Measurements from ENCODE around the gene E2F7.
A peak's percentile ranks its signal among the peaks of the same experiment; 100 is the strongest.

E2F7 gene, protein sequence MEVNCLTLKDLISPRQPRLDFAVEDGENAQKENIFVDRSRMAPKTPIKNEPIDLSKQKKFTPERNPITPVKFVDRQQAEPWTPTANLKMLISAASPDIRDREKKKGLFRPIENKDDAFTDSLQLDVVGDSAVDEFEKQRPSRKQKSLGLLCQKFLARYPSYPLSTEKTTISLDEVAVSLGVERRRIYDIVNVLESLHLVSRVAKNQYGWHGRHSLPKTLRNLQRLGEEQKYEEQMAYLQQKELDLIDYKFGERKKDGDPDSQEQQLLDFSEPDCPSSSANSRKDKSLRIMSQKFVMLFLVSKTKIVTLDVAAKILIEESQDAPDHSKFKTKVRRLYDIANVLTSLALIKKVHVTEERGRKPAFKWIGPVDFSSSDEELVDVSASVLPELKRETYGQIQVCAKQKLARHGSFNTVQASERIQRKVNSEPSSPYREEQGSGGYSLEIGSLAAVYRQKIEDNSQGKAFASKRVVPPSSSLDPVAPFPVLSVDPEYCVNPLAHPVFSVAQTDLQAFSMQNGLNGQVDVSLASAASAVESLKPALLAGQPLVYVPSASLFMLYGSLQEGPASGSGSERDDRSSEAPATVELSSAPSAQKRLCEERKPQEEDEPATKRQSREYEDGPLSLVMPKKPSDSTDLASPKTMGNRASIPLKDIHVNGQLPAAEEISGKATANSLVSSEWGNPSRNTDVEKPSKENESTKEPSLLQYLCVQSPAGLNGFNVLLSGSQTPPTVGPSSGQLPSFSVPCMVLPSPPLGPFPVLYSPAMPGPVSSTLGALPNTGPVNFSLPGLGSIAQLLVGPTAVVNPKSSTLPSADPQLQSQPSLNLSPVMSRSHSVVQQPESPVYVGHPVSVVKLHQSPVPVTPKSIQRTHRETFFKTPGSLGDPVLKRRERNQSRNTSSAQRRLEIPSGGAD

DNA sequence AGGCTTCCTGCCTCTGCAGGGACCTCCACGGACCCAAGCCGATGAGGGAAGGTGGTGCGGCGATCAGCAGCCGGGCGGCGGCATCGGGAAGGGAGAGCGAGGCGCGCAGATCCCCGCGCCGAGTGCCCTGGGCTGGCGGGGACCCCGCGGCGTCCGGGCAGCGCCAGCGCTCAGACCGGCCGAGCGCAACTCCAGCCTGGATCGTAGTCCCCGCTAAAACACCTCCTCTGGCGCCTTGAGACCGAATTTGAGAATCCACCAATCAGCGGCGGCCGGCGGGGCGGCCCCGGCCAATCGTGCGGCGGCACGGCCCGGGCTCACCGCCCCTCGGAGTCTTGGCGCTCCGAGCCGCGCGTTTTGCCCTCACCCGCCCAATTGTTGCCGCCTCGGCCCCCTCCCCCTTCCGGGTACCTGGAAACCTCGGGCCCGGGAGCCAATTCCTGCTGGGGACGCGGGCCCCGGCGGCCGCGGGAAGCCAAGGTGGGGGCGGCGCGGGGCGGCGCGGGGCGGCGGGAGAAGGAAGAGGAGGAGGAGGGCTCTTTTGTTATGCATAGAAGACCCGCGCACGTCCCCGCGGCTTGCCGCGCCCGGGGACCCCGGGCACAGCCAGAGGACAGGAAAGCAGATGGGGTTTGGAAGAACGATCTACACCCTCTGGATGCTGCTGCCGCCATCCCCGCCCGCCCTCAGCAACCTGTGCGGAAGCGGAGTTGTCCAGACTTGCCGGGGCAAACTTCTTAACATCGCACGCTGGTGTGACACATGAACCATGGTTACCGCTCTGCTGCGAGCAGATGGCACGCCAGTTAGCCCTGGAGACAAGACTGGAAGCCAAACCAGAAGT lies at the start of gene E2F7:
TSS of gene E2F7 (minus strand) at position 209 of the 844 bp plus-strand sequence. CDS start 934 bp downstream, outside the sequence.
- TF ChIP-seq, protein P1, sequence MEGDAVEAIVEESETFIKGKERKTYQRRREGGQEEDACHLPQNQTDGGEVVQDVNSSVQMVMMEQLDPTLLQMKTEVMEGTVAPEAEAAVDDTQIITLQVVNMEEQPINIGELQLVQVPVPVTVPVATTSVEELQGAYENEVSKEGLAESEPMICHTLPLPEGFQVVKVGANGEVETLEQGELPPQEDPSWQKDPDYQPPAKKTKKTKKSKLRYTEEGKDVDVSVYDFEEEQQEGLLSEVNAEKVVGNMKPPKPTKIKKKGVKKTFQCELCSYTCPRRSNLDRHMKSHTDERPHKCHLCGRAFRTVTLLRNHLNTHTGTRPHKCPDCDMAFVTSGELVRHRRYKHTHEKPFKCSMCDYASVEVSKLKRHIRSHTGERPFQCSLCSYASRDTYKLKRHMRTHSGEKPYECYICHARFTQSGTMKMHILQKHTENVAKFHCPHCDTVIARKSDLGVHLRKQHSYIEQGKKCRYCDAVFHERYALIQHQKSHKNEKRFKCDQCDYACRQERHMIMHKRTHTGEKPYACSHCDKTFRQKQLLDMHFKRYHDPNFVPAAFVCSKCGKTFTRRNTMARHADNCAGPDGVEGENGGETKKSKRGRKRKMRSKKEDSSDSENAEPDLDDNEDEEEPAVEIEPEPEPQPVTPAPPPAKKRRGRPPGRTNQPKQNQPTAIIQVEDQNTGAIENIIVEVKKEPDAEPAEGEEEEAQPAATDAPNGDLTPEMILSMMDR (conservative IDR thresholded peaks at IDR 0.05), result no peak
- TF ChIP-seq ZFX (IDR thresholded peaks at IDR 0.05), result peak; percentile 62
- peak within 1 kb of the TSS; percentile 90 for H3K27ac ChIP-seq

DNA sequence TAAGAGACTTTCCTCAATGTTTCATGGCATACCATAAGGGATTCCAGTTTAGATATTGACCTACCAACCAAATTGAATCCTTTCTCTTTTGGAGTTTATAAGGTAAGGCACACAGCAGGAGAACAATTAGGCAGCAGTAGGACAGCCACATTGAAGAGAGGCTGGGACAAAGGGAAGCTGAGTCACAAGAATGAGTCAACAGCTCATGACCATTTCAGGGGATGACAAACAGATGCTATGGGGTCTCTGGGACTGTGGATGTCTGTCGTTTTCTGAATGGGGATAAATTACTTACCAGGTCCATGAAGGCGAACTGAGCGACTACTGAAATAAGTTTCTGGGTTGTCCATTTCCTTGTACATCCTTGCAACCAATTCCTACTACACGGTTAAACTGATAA lies 48.6 kb upstream of the E2F7 start:
- H3K27ac ChIP-seq, result no peak overlapping the region
- TF ChIP-seq, protein P1 (conservative IDR thresholded peaks at IDR 0.05), result no peak
- no peak for TF ChIP-seq ZFX (IDR thresholded peaks at IDR 0.05)

DNA sequence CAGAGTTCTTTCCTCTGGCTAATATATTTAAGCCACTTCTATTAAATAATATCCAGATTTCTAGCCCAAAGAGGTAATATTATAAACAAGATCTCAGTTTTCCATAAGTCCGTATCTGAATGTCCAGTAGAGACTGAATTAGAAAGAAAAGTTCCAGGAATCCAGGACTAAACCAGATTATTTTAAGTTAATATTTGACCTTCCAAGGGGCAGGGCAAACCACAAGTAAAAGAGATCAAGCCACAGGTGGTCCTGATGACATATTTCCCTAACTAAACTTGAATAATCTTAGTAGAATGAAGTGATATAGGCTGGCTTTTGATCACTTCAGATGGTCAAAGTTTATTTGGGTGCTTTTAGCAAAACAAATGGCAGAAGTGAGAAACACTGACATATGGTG lies 43.3 kb upstream of the E2F7 start:
- no peak for TF ChIP-seq ZFX (IDR thresholded peaks at IDR 0.05)
- TF ChIP-seq, protein P1 (conservative IDR thresholded peaks at IDR 0.05), result no peak
- H3K27ac ChIP-seq, result no peak overlapping the region

DNA sequence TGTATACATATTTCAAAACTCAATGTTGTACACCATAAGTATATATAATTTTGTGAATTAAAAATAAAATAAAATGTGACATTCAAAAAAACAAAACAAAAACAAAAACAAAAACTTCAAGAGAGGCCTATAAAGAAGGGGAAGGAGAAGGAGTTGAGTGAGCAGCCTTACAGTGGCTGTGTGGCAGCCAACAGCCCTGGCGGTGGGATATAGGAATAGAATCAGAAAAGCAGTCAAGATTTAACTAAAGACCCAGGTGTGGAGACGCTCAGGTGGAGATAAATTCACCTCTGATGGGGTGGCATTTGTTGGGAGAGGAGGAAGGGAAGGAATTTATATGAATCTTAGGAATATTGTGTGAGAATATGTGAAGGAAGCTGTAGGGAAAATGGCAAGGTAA lies 41.8 kb upstream of the E2F7 start:
- TF ChIP-seq, protein P1 (conservative IDR thresholded peaks at IDR 0.05), result no peak
- no peak for TF ChIP-seq ZFX (IDR thresholded peaks at IDR 0.05)
- H3K27ac ChIP-seq, result no peak overlapping the region

DNA sequence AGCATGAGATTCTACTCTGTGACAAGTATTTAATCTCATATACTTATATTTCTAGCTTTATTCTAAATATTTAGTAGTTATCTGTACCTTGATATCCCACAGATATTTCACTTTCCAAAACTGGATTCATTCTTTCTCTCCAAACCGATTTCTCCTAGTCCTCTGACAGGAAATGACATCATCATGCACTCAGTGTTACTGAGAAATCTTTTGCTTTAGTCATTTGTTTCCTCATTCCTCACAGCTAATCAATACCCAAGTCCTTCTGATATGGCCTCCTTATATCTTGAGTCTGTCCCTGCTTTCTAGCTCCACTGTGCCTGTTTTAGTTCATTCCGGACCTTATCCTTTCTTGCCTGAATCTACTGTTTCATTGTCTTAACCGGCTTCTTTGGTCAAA lies 39.4 kb upstream of the E2F7 start:
- no peak overlapping the region for H3K27ac ChIP-seq
- TF ChIP-seq ZFX (IDR thresholded peaks at IDR 0.05), result no peak
- TF ChIP-seq, protein P1 (conservative IDR thresholded peaks at IDR 0.05), result no peak

DNA sequence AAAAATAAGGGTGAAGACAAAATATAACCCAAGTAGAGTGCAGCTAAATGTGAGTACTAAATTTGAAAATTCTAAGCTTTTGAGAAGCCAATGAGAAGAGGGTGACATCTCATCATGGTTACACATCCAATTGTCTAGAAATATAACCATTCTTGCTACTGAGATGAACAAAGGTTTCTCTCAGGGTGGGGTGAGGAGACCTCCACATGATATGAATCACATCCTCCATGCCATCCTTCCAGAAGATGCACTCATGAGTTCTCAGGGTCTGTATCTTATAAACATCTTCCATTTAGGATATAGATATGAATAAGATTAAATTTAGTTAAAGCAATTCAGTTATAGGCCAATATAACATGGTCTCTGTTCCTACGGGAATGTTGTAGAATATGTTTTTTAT lies 38.9 kb upstream of the E2F7 start:
- H3K27ac ChIP-seq, result no peak overlapping the region

More for the DNA sequence above, 38.9 kb upstream of the E2F7 start:
- TF ChIP-seq, protein P1 (conservative IDR thresholded peaks at IDR 0.05), result no peak
- TF ChIP-seq ZFX (IDR thresholded peaks at IDR 0.05), result no peak

All from C4-2B (cell line).